ENCODE measurements around the gene ELP4. TPM values are rescaled to one million over a fixed set of nuclear protein-coding genes. Genes with fewer than 3 reads are reported as not detected.

ELP4 gene
- polyA plus RNA-seq, 2 donors: 8.8 to 15.5 TPM

DNA sequence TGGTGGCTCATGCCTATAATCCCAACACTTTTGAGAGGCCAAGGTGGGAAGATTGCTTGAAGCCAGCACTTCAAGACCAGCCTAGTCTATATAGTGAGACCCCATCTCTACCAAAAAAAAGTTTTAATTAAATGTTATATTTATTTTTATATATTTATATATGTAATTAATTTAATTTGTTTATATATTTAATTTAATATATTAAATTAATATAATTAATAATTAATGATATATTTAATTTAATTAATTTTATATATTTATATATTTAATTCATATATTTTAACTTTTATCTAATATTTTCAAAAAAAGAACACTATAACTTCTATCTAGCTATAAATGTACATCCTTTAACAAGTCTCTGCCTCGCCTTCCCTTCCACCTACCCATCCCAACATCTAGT is 196.8 kb downstream of the ELP4 start:
- no peaks in the 10 kb centered on the region for H3K9me3 ChIP-seq (ENCODE audit: control insufficient read depth in 2 of 2, insufficient read depth in 1 of 2, low read depth in 1 of 2, low read length in 1 of 2)
- H3K27me3 ChIP-seq (ENCODE audit: control insufficient read depth in 1 of 2, insufficient read depth in 2 of 2, low read length in 2 of 2): no peaks in the 10 kb centered on the region
- WGBS, 2 donors: 96 to 100% methylated on average over 1 of the region's 1 CpG
- H3K4me1 ChIP-seq (ENCODE audit: control insufficient read depth in 2 of 2, insufficient read depth in 2 of 2, low read length in 1 of 2): no peaks in the 10 kb centered on the region
- no peak overlapping the region for H3K4me3 ChIP-seq (ENCODE audit: low read depth in 1 of 2, low read length in 2 of 2)
- no peaks in the 10 kb centered on the region for H3K36me3 ChIP-seq (ENCODE audit: control insufficient read depth in 2 of 2, insufficient read depth in 2 of 2, low read length in 1 of 2)
- no peak overlapping the region for H3K27ac ChIP-seq (ENCODE audit: low read depth in 2 of 2, low read length in 1 of 2)

DNA sequence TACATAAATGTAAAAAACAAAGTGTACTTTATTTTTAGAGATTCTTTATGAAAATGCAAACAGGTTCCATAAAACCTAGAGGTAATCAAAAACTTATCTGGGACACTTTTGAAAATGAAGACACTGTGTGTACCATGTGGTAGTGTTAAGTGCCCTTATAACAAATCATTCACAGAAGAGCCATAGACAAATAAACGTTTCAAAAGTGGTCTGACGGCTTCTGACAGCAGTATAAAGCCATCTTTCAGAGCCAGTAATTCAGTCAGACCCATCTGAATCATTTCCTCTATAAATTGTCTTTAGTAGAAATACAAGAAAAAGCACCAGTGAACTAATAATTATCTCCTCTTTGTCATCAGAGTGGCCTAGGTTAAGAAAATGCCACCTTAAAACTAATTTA is 201.6 kb downstream of the ELP4 start:
- H3K27me3 ChIP-seq (ENCODE audit: control insufficient read depth in 1 of 2, insufficient read depth in 2 of 2, low read length in 2 of 2): no peaks in the 10 kb centered on the region
- WGBS, 2 donors: 56 to 58% methylated on average over 2 of the region's 2 CpGs

DNA sequence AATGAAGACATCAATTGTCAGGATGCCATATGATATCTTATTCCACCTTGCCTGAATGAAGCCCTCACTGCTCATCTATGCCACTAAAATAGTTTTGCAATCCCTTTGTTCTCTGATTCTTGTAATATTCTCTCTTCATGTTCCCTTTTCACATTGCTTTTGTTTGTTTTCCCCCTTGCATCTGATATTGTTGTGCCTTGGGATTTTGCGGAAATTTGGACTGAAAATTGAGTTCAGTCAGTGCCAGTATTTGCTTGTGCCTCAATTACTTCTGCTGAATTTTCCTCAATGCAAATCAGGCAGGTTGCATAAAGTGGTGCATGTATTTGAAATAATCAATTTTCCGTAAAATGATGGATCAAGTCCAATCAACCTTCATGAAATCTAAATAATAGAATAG is 203.3 kb downstream of the ELP4 start:
- WGBS, 2 donors: 92 to 93% methylated on average over 2 of the region's 2 CpGs
- no peaks in the 10 kb centered on the region for H3K4me1 ChIP-seq (ENCODE audit: control insufficient read depth in 2 of 2, insufficient read depth in 2 of 2, low read length in 1 of 2)
- H3K36me3 ChIP-seq (ENCODE audit: control insufficient read depth in 2 of 2, insufficient read depth in 2 of 2, low read length in 1 of 2): no peaks in the 10 kb centered on the region
- no peaks in the 10 kb centered on the region for H3K9me3 ChIP-seq (ENCODE audit: control insufficient read depth in 2 of 2, insufficient read depth in 1 of 2, low read depth in 1 of 2, low read length in 1 of 2)
- H3K4me3 ChIP-seq (ENCODE audit: low read depth in 1 of 2, low read length in 2 of 2): no peak overlapping the region
- no peaks in the 10 kb centered on the region for H3K27me3 ChIP-seq (ENCODE audit: control insufficient read depth in 1 of 2, insufficient read depth in 2 of 2, low read length in 2 of 2)
- no peak overlapping the region for H3K27ac ChIP-seq (ENCODE audit: low read depth in 2 of 2, low read length in 1 of 2)

More for the DNA sequence above, 201.6 kb downstream of the ELP4 start:
- Histone ChIP-seq H3K4me1 (ENCODE audit: control insufficient read depth in 2 of 2, insufficient read depth in 2 of 2, low read length in 1 of 2) (no peaks in the 10 kb centered on the region), H3K9me3 (ENCODE audit: control insufficient read depth in 2 of 2, insufficient read depth in 1 of 2, low read depth in 1 of 2, low read length in 1 of 2) (no peaks in the 10 kb centered on the region), H3K27ac (ENCODE audit: low read depth in 2 of 2, low read length in 1 of 2) (no peak overlapping the region), H3K36me3 (ENCODE audit: control insufficient read depth in 2 of 2, insufficient read depth in 2 of 2, low read length in 1 of 2) (no peaks in the 10 kb centered on the region), H3K4me3 (ENCODE audit: low read depth in 1 of 2, low read length in 2 of 2) (no peak overlapping the region)

DNA sequence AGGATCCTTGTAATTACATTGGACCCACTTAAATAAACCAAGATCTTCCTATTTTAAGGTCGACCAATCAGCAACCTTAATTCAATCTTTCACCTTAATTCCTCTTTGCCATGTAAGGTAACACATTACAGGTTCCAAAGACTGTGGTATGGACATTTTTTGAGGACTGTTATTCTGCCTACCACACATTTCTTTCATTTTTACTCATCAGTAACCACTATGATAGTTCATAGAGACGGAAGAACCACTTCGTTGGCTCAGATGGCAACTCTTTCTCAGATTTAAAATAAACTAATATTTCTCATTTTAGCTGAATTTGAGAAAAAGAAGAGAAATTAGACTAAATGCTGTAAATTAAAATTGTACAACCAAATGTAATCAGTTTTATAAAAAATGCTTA is 205.3 kb downstream of the ELP4 start:
- no peaks in the 10 kb centered on the region for H3K36me3 ChIP-seq (ENCODE audit: control insufficient read depth in 2 of 2, insufficient read depth in 2 of 2, low read length in 1 of 2)
- H3K9me3 ChIP-seq (ENCODE audit: control insufficient read depth in 2 of 2, insufficient read depth in 1 of 2, low read depth in 1 of 2, low read length in 1 of 2): no peaks in the 10 kb centered on the region
- no peaks in the 10 kb centered on the region for H3K27me3 ChIP-seq (ENCODE audit: control insufficient read depth in 1 of 2, insufficient read depth in 2 of 2, low read length in 2 of 2)
- WGBS, 2 donors: 89 to 90% methylated on average over 3 of the region's 3 CpGs
- H3K4me3 ChIP-seq (ENCODE audit: low read depth in 1 of 2, low read length in 2 of 2): no peak overlapping the region
- H3K27ac ChIP-seq (ENCODE audit: low read depth in 2 of 2, low read length in 1 of 2): no peak overlapping the region
- no peaks in the 10 kb centered on the region for H3K4me1 ChIP-seq (ENCODE audit: control insufficient read depth in 2 of 2, insufficient read depth in 2 of 2, low read length in 1 of 2)

DNA sequence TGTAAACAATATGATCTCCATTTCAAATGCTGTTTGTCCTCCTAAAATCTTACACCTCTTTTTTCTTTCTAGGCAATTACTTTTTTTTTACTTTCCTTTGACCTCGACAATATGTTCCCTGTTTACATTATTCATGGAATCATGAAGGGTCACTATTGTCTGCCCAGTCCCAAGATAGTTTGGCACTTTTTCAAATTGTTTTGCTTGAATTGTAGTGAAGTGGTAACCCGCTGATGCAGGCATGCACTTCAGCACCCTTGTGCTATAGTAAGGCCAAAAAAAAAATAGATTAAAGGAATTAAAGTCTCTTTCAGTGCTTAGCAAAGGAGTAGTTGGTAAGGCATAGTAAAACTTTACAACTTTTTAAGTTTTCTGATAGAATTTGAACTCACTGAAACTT is 210.7 kb downstream of the ELP4 start:
- Histone ChIP-seq H3K27me3 (ENCODE audit: control insufficient read depth in 1 of 2, insufficient read depth in 2 of 2, low read length in 2 of 2) (no peaks in the 10 kb centered on the region), H3K36me3 (ENCODE audit: control insufficient read depth in 2 of 2, insufficient read depth in 2 of 2, low read length in 1 of 2) (peaks cover 0 to 5% of the 10 kb centered on the region in 2 donors), H3K4me3 (ENCODE audit: low read depth in 1 of 2, low read length in 2 of 2) (no peak overlapping the region), H3K4me1 (ENCODE audit: control insufficient read depth in 2 of 2, insufficient read depth in 2 of 2, low read length in 1 of 2) (no peaks in the 10 kb centered on the region), H3K9me3 (ENCODE audit: control insufficient read depth in 2 of 2, insufficient read depth in 1 of 2, low read depth in 1 of 2, low read length in 1 of 2) (no peaks in the 10 kb centered on the region), H3K27ac (ENCODE audit: low read depth in 2 of 2, low read length in 1 of 2) (no peak overlapping the region)
- WGBS, 2 donors: 57 to 63% methylated on average over 2 of the region's 2 CpGs

DNA sequence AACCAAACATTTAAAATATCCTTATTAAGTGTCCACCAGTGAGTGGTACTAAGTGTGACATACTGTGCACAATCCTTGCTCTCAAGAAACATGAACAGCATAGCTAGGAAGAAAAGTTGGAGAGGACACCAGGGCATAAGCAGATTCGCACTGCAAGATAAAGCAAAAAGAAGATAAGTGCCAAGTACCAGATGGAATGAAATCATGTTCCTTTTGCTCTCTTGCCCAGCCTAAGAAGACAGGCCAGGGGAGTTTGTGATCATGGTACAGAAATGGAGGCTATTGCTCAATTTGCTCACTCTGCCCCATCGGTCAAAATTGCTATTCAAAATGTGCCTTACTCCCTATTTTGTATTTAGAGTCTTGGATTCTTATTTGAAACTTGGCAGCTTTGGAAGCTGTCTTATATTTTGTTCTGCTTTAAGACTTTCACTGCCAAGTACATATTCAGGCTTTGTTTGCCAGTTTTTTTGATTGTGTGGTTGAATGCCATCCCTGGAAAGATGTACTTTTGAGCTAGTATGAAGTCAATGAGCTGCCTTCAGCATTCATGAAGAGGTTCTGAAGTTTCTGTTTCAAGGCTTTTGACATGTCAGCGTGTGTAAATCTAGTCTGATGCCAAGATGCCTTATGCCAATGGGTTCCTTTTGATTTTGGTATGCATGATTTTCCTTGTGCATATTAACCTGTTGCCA is 211.3 kb downstream of the ELP4 start:
- H3K4me1 ChIP-seq (ENCODE audit: control insufficient read depth in 2 of 2, insufficient read depth in 2 of 2, low read length in 1 of 2): no peaks in the 10 kb centered on the region
- peaks cover 0 to 6% of the 10 kb centered on the region in 2 donors for H3K36me3 ChIP-seq (ENCODE audit: control insufficient read depth in 2 of 2, insufficient read depth in 2 of 2, low read length in 1 of 2)
- H3K27me3 ChIP-seq (ENCODE audit: control insufficient read depth in 1 of 2, insufficient read depth in 2 of 2, low read length in 2 of 2): no peaks in the 10 kb centered on the region
- no peak overlapping the region for H3K4me3 ChIP-seq (ENCODE audit: low read depth in 1 of 2, low read length in 2 of 2)
- H3K27ac ChIP-seq (ENCODE audit: low read depth in 2 of 2, low read length in 1 of 2): no peak overlapping the region
- no peaks in the 10 kb centered on the region for H3K9me3 ChIP-seq (ENCODE audit: control insufficient read depth in 2 of 2, insufficient read depth in 1 of 2, low read depth in 1 of 2, low read length in 1 of 2)
- 48 to 65% methylated on average over 3 of the region's 3 CpGs for WGBS, 2 donors

DNA sequence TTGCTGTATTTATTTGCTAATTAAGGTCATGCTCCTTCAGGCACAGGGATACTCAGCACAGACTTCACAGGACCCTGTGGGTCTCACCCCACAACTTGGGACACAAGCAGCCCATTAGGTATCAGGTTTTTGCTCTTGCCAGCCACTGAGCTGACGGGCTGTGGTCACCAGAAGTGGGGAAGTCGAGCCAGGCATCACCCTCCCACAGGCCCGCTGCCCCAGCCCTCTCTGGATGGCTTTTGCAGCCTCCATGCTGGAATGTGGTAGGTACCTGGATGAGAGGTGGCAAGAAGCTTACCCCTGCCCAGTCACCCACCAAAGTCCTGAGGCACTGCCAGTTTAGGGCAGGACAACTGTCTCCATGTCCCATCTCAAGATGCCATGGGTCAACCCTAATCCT is 213.2 kb downstream of the ELP4 start:
- 94 to 97% methylated on average over 3 of the region's 3 CpGs for WGBS, 2 donors
- no peaks in the 10 kb centered on the region for H3K4me1 ChIP-seq (ENCODE audit: control insufficient read depth in 2 of 2, insufficient read depth in 2 of 2, low read length in 1 of 2)
- H3K36me3 ChIP-seq (ENCODE audit: control insufficient read depth in 2 of 2, insufficient read depth in 2 of 2, low read length in 1 of 2): peaks cover 0 to 6% of the 10 kb centered on the region in 2 donors
- H3K27ac ChIP-seq (ENCODE audit: low read depth in 2 of 2, low read length in 1 of 2): no peak overlapping the region
- no peak overlapping the region for H3K4me3 ChIP-seq (ENCODE audit: low read depth in 1 of 2, low read length in 2 of 2)
- H3K9me3 ChIP-seq (ENCODE audit: control insufficient read depth in 2 of 2, insufficient read depth in 1 of 2, low read depth in 1 of 2, low read length in 1 of 2): no peaks in the 10 kb centered on the region
- no peaks in the 10 kb centered on the region for H3K27me3 ChIP-seq (ENCODE audit: control insufficient read depth in 1 of 2, insufficient read depth in 2 of 2, low read length in 2 of 2)

DNA sequence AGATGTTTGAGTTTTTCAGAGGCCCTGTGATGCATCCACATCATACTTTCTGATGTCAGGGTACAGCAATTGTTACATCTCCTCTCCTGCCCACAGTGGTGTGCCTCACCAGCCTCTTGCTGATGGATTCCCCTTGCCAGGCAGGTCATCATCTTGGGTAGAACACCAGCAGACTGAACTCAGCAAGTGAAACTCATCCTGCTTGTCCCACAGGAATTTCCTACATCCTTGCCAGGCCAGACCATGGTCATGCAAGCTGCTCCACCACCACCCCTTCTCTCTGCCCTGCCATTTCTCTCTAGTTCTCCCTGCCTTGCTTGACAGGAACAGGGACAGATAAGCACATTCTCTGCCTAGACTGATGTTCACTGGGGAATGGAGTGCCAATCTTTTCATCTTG is 215.6 kb downstream of the ELP4 start:
- no peaks in the 10 kb centered on the region for H3K27me3 ChIP-seq (ENCODE audit: control insufficient read depth in 1 of 2, insufficient read depth in 2 of 2, low read length in 2 of 2)
- H3K27ac ChIP-seq (ENCODE audit: low read depth in 2 of 2, low read length in 1 of 2): no peak overlapping the region
- H3K4me1 ChIP-seq (ENCODE audit: control insufficient read depth in 2 of 2, insufficient read depth in 2 of 2, low read length in 1 of 2): no peaks in the 10 kb centered on the region
- H3K36me3 ChIP-seq (ENCODE audit: control insufficient read depth in 2 of 2, insufficient read depth in 2 of 2, low read length in 1 of 2): peaks cover 0 to 6% of the 10 kb centered on the region in 2 donors
- H3K9me3 ChIP-seq (ENCODE audit: control insufficient read depth in 2 of 2, insufficient read depth in 1 of 2, low read depth in 1 of 2, low read length in 1 of 2): no peaks in the 10 kb centered on the region
- H3K4me3 ChIP-seq (ENCODE audit: low read depth in 1 of 2, low read length in 2 of 2): no peak overlapping the region

DNA sequence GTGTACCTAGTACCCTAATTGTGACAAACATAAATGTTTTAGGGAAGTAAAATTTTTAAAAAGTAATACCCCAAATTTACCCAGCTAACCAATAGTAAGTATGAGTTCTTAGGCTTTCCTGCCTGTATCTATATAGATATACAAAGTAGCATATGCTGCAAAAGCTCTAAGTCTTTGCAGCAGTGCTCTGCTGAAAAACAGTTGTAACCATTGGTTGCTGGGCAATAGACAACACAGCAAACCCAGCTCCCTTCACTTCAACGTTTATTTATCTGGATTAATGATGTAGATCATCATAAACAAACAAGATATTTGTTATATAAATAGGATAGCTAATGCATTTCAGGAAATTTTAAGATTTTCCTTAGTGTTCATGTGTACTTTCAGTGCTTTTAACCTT is 218.9 kb downstream of the ELP4 start:
- H3K36me3 ChIP-seq (ENCODE audit: control insufficient read depth in 2 of 2, insufficient read depth in 2 of 2, low read length in 1 of 2): peaks cover 0 to 3% of the 10 kb centered on the region in 2 donors
- no peaks in the 10 kb centered on the region for H3K27me3 ChIP-seq (ENCODE audit: control insufficient read depth in 1 of 2, insufficient read depth in 2 of 2, low read length in 2 of 2)
- peaks cover 0 to 4% of the 10 kb centered on the region in 2 donors for H3K9me3 ChIP-seq (ENCODE audit: control insufficient read depth in 2 of 2, insufficient read depth in 1 of 2, low read depth in 1 of 2, low read length in 1 of 2)
- H3K4me3 ChIP-seq (ENCODE audit: low read depth in 1 of 2, low read length in 2 of 2): no peak overlapping the region
- no peaks in the 10 kb centered on the region for H3K4me1 ChIP-seq (ENCODE audit: control insufficient read depth in 2 of 2, insufficient read depth in 2 of 2, low read length in 1 of 2)
- H3K27ac ChIP-seq (ENCODE audit: low read depth in 2 of 2, low read length in 1 of 2): no peak overlapping the region
- 25 to 30% methylated on average over 1 of the region's 1 CpG for WGBS, 2 donors

DNA sequence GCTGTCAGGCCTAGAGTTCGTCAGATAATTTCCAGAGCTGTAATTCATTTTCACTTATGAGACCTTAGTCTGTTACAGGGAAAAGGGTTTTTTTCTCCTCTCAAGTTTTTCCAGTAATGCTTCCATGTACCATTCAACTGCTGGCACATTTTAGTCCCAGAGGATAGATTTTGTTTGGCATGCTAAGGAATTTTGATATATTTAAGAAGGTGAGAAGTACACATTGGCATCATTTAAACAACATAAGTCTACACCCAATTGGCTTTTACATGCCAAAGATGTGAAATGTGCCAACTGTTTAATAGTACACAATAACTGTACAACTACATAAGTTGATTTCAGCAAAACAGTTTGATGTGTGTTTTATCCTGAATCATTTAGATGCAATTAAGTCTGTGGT is 230.6 kb downstream of the ELP4 start:
- H3K36me3 ChIP-seq (ENCODE audit: control insufficient read depth in 2 of 2, insufficient read depth in 2 of 2, low read length in 1 of 2): no peaks in the 10 kb centered on the region
- WGBS, 2 donors: 81 to 84% methylated on average over 1 of the region's 1 CpG
- H3K4me3 ChIP-seq (ENCODE audit: low read depth in 1 of 2, low read length in 2 of 2): no peak overlapping the region
- no peaks in the 10 kb centered on the region for H3K4me1 ChIP-seq (ENCODE audit: control insufficient read depth in 2 of 2, insufficient read depth in 2 of 2, low read length in 1 of 2)
- no peaks in the 10 kb centered on the region for H3K27me3 ChIP-seq (ENCODE audit: control insufficient read depth in 1 of 2, insufficient read depth in 2 of 2, low read length in 2 of 2)
- H3K27ac ChIP-seq (ENCODE audit: low read depth in 2 of 2, low read length in 1 of 2): no peak overlapping the region
- H3K9me3 ChIP-seq (ENCODE audit: control insufficient read depth in 2 of 2, insufficient read depth in 1 of 2, low read depth in 1 of 2, low read length in 1 of 2): no peaks in the 10 kb centered on the region

All from esophagus (tissue), 2 donors.